ENCODE results near the gene ATRAID.

DNA sequence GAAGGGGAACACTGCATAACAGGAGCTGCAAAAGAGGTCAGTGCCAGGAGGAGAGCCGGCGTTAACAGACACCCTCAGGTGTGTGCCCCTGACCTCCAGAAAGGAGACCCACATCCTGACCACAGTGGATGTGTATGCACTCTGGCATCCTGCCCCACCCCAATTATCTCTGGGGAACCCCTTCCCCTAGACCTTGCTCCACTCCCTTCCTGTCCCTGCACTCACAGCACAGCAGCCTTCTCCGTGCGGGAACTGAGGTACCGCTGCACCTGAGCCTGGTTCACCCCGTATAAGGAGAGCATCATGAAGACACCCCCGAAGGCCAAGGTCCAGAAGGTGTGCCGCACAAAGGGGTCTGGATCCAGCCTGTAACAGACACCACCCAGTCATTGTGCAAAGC, 7.3 kb upstream of the ATRAID start:
- TF ChIP-seq, protein P1, sequence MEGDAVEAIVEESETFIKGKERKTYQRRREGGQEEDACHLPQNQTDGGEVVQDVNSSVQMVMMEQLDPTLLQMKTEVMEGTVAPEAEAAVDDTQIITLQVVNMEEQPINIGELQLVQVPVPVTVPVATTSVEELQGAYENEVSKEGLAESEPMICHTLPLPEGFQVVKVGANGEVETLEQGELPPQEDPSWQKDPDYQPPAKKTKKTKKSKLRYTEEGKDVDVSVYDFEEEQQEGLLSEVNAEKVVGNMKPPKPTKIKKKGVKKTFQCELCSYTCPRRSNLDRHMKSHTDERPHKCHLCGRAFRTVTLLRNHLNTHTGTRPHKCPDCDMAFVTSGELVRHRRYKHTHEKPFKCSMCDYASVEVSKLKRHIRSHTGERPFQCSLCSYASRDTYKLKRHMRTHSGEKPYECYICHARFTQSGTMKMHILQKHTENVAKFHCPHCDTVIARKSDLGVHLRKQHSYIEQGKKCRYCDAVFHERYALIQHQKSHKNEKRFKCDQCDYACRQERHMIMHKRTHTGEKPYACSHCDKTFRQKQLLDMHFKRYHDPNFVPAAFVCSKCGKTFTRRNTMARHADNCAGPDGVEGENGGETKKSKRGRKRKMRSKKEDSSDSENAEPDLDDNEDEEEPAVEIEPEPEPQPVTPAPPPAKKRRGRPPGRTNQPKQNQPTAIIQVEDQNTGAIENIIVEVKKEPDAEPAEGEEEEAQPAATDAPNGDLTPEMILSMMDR (IDR thresholded peaks at IDR 0.05 in 8 of 11, conservative IDR thresholded peaks at IDR 0.05 in 3 of 11), result no peak
- no peak for TF ChIP-seq POLR2AphosphoS5 (IDR thresholded peaks at IDR 0.05)
- TF ChIP-seq POLR2A (IDR thresholded peaks at IDR 0.05), result no peak
